HG03108 (cell line): ENCODE data around the gene ALG3.
A peak's percentile ranks its signal among the peaks of the same experiment; 100 is the strongest.

Experiments
- ATAC-seq: cut with Tn5 transposase; IDR thresholded peaks from one replicate; pipeline ENCODE4 v1.9.1; 2021; ENCODE audit warnings: moderate library complexity; ENCODE audit not compliant: unreplicated experiment

Gene ALG3

DNA sequence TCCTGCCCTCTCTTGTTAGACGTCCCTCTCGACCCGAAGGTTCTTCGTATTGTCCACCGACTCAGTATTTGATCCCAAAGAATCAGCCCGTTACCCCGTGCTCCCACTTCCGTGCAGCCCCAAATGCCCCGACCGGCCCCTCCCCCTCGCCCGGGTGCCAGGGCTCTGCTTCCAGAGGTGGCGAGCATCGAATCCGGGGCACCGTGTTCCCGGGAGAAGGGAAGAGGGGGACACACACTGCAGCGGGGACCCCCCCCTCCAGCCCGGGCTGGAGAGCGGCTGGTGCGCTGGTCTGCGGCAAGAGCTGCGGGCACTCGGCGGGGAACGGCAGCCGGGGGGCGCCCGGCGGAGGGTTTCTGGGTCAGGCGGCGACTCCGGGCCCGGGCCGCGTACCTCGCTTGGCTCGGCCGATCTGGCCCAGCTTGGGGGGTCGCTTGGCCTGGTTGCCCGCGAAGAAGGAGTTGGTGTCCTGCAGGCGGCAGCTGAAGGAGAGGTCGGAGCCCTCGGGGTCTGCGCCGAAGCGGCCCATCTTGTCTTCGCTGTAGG, 12.0 kb upstream of the ALG3 start:
- no peak for ATAC-seq

DNA sequence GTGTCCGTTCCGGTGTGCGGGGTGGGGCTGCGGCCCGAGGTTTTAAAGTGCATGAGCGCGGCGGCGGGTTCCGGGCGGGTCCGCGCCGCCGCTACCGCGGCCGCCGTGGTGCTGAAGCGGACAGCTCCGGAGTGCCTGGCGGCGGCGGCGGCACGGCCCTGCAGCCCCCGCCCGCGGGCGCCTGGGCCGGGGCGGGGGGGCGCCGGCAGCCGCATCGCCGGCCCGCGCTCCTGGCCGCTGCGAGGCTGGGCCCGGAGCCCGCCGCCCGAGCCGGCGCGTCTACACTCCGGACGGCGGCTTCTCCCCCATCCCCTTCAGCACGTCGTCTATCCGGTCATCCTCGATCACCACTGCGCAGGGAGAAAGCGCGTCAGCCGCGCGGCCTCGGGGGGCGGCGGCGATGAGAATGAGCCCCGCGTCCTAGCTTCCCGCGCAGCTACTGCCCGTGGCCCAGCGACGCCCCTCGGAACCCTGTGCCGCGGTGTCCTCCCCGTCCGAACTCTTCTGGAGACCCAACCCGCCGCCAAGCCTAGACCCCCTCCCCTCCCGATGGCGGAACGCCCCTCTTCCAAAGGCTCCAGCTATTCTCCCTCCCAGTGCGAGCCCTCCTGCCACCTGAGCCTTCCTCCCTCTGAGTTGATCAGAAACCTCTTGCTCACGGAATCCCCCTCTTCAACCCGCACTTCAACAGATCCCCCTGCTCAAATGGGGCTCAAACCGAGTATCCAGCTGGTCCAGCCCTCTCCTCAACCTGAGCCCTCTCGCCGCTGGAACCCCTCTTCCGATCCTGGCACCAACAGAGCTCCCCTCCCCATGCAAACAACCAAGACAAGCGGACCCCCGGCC, 11.3 kb upstream of the ALG3 start:
- ATAC-seq = no peak

DNA sequence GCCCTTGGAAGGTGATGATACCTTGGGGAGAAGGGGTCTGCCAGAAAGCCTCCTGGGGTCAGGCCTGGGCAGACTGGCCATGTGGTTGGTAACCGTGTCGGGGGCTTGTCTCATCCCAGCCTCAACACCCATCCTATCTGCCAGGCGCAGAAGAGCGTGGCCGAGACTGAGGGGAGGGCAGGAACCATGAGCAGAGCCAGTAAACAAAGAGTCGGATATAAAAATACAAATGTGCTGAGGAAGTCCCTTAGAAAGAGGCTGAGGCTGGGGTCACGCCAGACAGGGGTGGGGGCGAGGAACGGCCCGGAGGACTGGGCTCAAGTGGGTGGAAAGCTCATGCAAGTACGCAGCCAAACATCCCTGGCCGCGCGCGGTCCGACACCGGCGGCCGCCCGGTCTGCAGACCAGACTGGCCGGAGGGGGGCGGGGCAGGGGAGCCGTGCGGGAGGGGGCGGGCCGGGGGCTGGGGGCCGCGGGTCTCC, 10.7 kb upstream of the ALG3 start:
- ATAC-seq = no peak

DNA sequence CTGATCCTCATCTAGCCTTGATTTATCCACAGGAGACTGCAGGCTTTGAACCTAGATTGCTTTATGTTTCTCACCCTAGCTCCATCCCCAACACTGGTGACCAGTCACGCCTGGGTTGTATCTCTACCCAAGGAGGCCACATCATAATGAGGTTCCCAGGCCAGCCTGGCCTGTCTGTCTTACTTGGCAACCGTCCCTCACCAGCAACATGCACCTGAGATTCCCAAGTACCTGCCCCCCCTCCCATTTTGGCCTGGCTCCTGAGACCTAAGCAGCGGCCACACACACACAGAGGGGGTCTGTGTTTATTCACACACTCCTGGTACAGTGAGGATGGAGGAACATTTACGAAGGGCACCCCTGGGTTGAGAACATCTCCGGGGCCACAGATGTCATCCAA, 10.2 kb upstream of the ALG3 start:
- no peak for ATAC-seq

DNA sequence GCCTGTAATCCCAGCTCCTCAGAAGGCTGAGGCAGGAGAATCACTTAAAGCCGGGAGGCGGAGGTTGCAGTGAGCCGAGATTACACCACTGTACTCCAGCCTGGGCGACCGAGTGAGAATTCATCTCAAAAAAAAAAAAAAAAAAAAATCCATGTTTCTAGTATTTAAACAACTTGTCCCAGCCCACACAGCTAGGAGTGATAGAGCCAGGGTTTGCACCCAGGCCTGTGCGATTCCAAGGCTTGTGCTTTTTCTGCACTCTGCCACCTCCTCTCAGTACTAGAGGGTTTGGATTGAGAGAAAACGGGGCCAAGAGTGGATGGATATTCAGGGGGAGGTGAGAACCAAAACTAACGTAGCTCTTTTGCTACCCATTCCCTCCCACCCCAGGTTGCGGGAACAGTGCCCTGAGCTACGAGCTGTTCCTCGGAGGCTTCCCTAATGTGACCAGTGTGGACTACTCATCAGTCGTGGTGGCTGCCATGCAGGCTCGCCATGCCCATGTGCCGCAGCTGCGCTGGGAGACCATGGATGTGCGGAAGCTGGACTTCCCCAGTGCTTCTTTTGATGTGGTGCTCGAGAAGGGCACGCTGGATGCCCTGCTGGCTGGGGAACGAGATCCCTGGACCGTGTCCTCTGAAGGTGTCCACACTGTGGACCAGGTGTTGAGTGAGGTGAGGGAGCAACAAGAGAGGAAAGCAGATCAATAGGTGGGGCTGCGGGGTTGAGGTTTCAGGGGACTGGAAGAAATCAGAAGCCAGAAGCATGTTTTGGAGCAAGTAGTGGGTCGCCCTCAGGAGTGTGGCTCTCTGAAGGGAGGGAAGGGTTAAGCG, 8.5 kb upstream of the ALG3 start:
- no peak for ATAC-seq

DNA sequence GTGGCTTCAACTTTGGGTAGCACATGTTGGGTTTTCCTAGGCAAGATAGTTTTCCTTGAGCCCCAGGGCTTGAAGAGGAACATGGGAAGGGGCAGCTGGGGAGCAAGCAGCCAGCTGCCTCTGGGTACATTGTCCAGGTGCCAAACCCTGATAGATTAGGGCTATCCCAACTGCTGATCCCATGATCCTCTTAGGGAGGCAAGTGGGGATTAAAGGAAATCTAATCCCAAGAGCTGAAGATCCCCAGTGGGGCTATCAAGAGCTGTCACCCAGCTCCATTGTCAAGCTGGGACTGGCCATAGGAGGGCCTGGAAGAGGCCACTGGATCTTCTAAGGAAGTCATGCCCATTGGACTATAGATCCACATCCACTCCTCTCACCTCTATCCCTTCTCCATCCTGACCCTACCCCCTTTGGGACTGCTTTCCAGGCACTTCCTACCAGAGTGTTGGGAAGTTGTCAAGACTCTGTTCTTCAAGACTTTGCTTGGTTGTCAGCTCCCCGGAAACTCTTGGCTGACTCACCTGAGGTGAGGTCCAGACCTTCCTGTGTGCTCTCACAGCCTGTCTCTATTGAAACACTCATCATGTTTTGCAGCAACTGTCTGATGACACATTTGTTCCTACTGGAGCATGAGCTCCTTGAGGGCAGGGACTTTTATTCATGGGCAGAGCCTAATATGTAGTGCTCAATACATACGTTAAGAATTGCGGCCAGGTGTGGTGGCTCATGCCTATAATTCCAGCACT, 6.7 kb upstream of the ALG3 start:
- ATAC-seq = no peak

DNA sequence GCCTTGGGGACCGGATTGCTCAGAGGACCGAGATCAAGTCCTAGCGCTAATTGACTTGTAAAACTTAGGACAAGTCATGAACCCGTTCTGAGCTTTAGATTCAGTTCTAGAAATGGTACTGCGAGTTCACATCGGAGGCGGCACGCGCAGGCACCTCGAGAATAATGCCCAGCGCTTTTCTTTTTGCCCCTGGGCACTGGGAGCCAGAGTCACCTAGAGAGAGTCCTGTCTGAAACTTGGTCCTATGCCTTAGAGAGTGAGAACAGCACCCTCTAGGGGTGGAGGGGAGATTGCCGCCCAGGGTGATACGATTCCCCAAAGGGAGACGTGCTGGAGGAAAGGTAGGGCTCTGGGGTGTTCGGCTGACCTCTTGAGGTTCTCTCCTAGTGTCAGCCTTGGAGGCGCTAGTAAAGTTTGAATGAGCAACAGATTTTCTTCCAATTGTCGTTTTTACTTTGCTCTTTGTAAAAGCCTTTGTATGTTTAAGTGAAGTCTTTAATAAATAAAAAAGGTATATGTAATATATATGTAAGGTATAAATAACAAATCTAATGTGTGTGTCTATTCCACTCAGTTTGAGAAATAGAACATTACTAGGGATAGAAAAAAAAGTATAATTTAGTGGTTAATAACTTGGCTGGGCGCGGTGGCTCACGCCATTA, 1.5 kb upstream of the ALG3 start:
- peak; percentile 72 for ATAC-seq

DNA sequence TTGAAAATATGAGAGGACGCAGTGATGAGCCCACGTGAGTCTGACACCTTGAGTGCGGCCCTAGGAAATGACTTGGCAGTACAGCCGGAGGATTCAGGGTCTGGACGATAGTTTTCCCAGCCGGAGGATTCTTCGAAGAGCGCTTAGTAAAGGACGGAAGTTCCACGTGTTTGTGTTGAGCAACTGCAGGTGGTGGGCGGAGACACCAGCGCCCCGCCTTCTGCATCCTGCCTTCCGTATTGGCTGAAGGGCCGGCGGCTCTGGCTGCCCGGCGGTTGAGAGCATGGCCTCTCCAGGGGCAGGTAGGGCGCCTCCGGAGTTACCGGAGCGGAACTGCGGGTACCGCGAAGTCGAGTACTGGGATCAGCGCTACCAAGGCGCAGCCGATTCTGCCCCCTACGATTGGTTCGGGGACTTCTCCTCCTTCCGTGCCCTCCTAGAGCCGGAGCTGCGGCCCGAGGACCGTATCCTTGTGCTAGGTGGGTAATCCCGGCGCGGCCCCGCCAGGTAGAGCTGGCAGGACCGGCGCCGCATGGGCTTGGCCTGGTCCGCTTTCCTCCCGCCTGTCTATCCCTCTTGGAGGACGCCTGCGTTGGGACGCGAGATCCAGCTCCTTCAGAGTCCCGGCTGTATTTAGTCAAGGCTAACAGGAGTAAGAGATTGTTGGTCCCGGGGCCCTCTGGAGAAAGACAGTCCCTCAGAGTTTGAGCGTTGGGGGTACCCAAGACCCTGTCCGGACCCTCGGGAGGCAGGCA, 827 bp upstream of the ALG3 start, which contains the start of gene EEF1AKMT4:
Gene EEF1AKMT4 (plus strand): TSS at position 261 of the 755 bp plus-strand sequence. CDS start 23 bp downstream, at position 284.
- ATAC-seq = peak; percentile 89

DNA sequence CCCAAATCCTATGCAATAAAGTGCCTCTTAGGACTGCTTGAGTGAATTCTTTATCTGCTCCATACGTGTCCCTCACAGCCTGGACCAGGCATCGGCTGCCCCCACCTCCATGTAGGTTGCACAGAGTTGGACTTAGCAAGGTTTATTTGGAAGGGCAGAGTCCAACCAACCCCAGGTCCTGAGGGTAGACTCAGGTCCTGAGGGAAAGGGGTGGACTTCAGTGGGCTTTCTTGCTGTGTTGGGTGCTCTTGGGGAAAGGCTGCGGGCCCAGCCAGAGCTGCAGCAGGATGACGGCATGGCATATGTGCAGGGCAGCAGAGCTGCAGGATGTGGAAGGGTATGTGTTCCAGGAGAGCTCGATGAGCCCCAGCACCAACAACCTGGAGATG, 6.5 kb downstream of the ALG3 start:
- no peak for ATAC-seq

DNA sequence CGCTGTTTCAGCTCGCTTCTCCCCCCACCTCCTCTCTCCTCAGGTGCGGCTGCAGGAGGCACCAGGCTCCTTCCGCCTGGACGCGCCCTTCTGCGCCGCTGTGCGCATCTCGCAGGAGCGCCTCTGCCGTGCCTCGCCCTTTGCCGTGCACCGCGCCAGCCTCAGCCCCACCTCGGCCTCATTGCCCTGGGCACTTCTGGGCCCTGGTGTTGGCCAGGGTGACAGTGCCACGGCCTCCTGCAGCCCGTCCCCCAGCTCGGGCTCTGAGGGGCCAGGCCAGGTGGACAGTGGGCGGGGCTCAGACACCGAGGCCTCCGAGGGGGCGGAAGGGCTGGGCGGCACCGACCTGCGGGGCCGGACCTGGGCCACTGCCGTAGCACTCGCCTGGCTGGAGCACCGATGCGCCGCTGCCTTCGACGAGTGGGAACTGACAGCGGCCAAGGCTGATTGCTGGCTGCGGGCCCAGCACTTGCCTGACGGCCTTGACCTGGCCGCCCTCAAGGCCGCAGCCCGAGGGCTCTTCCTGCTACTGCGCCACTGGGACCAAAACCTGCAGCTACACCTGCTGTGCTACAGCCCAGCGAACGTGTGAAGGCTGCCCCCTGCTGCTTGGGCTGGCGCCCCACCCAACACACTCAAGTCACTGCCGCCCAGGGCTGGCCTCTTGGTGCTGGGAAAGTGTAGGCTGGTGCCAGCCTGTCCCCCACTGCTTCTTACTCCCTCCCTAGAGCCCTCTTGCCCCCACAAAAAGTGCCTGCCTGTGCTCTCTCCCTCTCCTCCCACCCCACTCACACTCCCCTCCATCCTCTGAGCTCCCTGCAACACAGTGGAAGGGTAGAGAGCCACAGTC, 7.1 kb downstream of the ALG3 start:
- ATAC-seq = no peak

DNA sequence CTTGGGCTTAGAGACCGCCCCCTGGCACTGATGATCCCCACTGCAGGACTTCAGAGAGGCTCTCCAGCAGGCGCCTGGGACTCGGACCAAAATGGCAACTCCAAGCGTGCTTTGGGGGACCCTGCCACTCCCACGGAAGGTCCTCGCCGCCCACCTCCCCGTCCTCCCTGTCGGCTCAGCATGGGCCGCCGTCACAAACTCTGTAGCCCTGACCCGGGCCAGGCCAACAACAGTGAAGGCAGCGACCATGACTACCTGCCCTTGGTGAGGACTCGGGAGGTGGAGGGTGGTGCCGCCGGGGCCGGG, 7.7 kb downstream of the ALG3 start:
- no peak for ATAC-seq

DNA sequence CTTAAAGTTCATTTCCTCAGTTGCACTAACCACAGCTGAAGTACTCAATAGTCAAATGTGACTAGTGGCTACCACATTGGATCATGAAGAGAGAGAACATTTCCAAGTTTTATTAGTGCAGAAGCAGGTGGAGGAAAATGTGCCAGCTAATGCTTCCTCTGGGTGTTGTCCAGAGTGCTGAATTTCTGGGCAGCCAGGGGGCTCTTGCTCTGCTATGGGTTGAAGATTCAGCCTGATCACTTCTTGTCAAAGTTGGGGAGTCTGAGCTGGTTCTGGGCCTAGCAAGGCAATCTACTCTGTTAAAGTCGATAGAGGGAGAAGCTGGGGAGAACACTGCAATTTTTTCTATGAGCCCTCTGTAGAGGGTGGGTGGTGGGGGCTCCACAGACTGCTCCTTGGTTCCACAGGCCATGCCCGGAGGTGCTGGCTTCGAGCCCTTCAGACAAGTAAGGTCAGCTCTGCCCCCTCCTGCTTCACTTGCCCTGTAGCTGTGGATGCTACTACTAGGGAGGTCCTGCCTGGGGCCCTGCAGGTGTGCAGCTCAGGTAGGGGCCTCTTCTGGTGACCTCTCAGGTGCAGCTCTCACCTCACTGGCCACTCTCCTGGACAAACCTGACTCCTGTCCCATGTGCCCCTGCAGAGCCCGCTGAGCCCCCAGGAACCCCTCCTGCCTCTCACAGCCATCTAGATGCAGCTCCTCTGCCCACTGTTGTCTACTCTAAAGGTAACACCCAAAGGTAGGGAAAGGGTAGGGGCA, 8.2 kb downstream of the ALG3 start:
- ATAC-seq = no peak

DNA sequence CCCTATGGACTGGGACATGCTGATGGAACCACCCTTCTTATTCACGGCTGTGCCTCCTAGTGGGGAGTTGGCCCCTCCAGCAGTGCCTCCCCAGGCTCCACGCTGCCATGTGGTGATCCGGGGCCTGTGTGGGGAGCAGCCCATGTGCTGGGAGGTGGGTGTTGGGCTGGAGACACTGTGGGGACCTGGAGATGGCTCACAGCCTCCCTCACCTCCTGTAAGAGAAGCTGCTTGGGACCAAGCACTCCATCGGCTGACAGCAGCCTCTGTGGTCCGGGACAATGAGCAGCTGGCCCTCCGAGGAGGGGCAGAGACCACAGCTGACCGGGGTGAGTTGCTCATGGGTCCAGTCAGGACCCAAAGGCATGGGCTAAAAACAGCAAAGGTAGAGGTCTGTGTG, 9.1 kb downstream of the ALG3 start:
- no peak for ATAC-seq

DNA sequence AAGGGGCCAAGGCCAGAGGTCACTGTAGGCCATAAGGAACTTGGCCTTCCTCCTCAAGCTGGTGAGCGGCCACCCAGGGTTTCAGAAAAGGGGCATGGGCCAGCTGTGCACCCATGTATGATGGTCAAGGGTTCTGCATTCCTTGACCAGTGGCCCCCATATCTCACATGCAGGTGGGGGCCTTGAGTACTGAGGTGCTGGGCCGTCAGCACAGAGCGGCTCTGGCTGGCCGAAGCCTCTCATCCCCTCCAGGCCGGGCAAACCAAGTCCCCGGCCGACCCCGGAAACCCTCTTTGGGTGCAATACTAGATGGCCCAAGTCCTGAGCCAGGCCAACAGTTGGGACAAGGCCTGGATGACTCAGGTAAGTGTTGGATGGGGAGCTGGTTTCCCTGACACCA, 9.5 kb downstream of the ALG3 start:
- ATAC-seq = no peak

DNA sequence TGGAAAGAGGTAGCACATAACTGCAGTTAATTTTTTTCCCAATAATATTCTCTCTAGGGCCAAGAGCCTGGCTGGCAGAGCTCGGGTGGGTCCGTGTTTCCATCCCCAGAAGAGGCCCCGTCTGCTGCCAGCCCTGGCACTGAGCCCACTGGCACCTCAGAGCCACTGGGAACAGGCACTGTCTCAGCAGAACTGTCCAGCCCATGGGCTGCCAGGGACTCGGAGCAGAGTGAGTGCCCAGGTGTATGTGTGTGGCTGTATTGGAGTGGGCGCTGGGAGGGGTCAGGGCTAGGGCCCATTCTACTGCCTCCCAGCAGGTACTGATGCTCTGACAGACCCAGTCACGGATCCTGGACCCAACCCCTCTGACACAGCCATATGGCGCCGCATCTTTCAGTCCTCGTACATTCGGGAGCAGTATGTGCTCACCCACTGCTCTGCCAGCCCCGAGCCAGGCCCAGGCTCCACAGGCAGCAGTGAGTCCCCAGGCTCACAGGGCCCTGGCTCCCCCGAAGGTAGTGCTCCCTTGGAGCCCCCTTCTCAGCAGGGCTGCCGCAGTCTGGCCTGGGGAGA, 10.4 kb downstream of the ALG3 start:
- no peak for ATAC-seq

DNA sequence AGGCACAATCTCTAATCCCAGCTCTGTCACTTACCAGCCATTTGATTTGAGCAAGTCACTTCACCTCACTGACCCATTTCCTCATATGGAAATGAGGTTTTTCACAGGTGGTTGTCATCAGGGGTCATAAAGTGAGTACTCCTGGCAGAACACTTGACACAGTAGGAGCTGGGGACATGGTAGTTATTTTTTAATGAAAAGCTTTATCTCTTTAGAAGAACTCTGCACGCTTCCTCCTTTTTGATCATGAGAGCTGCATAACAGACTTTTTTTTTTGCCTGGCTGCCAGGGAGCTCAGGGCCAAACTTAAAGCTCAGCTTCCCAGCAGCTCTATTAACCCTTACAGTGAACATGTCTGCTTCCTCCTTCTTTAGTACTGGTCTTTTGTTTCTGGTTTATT, 11.0 kb downstream of the ALG3 start:
- no peak for ATAC-seq

DNA sequence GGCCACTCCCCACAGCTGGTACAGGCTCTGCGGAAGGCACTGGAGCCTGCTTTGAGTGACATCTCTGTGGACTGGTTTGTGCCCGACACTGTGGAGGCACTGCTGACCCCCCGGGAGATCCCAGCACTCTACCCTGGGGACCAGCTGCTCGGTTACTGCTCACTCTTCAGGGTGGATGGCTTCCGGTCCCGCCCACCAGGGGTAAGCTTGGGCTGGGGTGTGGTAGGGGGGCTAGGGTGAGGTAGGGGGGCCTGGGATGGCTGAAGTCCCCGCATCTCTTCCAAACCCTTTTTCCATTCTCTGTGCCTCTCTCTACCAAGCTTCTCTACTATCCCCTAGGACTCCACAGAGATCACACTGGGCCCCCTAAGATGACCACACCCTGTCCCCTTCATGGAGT, 11.6 kb downstream of the ALG3 start:
- no peak for ATAC-seq

DNA sequence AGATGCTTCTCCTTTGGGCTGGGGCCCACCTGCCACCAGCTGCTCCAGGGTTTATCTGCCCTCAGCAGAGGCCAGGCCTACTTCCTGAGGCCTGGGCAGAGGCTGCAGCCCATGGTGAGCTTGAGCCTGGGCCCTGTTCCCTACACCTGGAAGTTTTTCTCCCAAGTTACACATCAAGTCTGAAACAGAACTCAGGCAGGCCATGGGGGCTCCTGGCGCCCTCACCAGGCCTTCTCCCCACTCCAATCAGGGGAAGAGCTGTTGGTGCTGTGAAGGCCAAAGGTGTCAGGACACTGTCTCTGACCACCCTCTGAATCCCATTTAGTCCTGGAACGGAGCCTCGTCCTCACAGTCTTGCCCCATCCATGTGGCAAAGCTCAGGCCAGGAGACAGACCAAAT, 12.1 kb downstream of the ALG3 start:
- ATAC-seq = no peak
